ENCODE data around the gene CTR9.

DNA sequence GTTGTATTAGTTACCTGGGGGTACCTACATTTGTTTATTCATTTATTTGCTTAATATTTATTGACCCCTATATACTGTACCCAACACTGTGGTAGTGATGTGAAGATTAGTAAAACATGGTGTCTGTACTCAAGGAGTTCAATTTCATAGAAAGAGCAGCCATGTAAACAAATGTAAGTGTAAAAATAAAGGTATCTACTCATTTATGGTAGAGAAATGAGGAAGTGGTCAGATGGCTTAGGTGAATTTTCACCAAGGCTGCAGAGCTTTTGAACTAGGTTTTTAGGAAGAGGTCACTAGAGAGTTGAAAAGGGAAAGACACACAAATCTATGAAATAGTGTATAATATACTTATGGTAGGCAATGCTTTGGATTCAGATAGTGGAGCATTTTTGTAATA, 11.1 kb downstream of the CTR9 start:
- TF ChIP-seq, protein P1, sequence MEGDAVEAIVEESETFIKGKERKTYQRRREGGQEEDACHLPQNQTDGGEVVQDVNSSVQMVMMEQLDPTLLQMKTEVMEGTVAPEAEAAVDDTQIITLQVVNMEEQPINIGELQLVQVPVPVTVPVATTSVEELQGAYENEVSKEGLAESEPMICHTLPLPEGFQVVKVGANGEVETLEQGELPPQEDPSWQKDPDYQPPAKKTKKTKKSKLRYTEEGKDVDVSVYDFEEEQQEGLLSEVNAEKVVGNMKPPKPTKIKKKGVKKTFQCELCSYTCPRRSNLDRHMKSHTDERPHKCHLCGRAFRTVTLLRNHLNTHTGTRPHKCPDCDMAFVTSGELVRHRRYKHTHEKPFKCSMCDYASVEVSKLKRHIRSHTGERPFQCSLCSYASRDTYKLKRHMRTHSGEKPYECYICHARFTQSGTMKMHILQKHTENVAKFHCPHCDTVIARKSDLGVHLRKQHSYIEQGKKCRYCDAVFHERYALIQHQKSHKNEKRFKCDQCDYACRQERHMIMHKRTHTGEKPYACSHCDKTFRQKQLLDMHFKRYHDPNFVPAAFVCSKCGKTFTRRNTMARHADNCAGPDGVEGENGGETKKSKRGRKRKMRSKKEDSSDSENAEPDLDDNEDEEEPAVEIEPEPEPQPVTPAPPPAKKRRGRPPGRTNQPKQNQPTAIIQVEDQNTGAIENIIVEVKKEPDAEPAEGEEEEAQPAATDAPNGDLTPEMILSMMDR (IDR thresholded peaks at IDR 0.05; ENCODE audit: low read depth, low read length, poor library complexity, severe bottlenecking): no peak
- TF ChIP-seq EZH2phosphoT487 (IDR thresholded peaks at IDR 0.05; ENCODE audit: borderline replicate concordance, low read length): no peak

Measured in DOHH2 (cell line).